Left forelimb (tissue), 1 donor: Measurements from ENCODE around the gene BBX.
A peak's percentile ranks its signal among the peaks of the same experiment; 100 is the strongest.

Experiments
- DNase-seq: peaks from one replicate; pipeline ENCODE4 v3.0.0-alpha.2; 2018; ENCODE audit warnings: low spot score

BBX gene

GRCh38 chr3:107522510-107523288 lies at the start of gene BBX:
TSS of gene BBX (plus strand) at chr3:107522962. CDS start at chr3:107710461, 187,499 bp downstream.
- DNase-seq, result peak; percentile 99

- DNase-seq, result no peak
Measured at GRCh38 chr3:107476462-107476861, 46.3 kb upstream of the BBX start.

GRCh38 chr3:107487490-107487889 lies 35.3 kb upstream of the BBX start:
- DNase-seq, result no peak

- no peak for DNase-seq
Measured at GRCh38 chr3:107488942-107489341, 33.8 kb upstream of the BBX start.

GRCh38 chr3:107493134-107493533 lies 29.6 kb upstream of the BBX start:
- no peak for DNase-seq

- no peak for DNase-seq
Measured at GRCh38 chr3:107496855-107497254, 25.9 kb upstream of the BBX start.

- no peak for DNase-seq
Measured at GRCh38 chr3:107498646-107499045, 24.1 kb upstream of the BBX start.

- no peak for DNase-seq
Measured at GRCh38 chr3:107506458-107506857, 16.3 kb upstream of the BBX start.

- no peak for DNase-seq
Measured at GRCh38 chr3:107508331-107508730, 14.4 kb upstream of the BBX start.

GRCh38 chr3:107512108-107512507 lies 10.7 kb upstream of the BBX start:
- no peak for DNase-seq

- DNase-seq, result no peak
Measured at GRCh38 chr3:107514453-107514852, 8.3 kb upstream of the BBX start.

- no peak for DNase-seq
Measured at GRCh38 chr3:107516475-107516874, 6.3 kb upstream of the BBX start.

GRCh38 chr3:107520535-107520934 lies 2.2 kb upstream of the BBX start:
- no peak for DNase-seq

- DNase-seq, result no peak
Measured at GRCh38 chr3:107521469-107522059, 1.2 kb upstream of the BBX start.

- no peak for DNase-seq
Measured at GRCh38 chr3:107523289-107523538, 452 bp downstream of the BBX start.

- DNase-seq, result peak; percentile 82
Measured at GRCh38 chr3:107523539-107524325, 970 bp downstream of the BBX start.

- peak; percentile 63 for DNase-seq
Measured at GRCh38 chr3:107524326-107524840, 1.6 kb downstream of the BBX start.

GRCh38 chr3:107524841-107525643 lies 2.3 kb downstream of the BBX start:
- DNase-seq, result peak; percentile 70

- peak; percentile 70 for DNase-seq
Measured at GRCh38 chr3:107525644-107526305, 3.0 kb downstream of the BBX start.

GRCh38 chr3:107531917-107532469 lies 9.2 kb downstream of the BBX start:
- no peak for DNase-seq

GRCh38 chr3:107540857-107541256 lies 18.1 kb downstream of the BBX start:
- no peak for DNase-seq
